Esophagus mucosa (tissue), 1 donor: Measurements from ENCODE around the gene BPGM. TPM values are rescaled to one million over a fixed set of nuclear protein-coding genes. Genes with fewer than 3 reads are reported as not detected.
"Not testable (repeated sequence)": the region's sequence is repeated elsewhere in the genome, so short reads cannot be mapped to it uniquely, and the experiment has no call there.

Source experiments
- ATAC-seq: fragments of 200-7000 bp; cut with Tn5 transposase; one replicate; pipeline ENCODE4 v1.9.1; 2020
- total RNA-seq: library from RNA; stranded (reverse); gene quantifications from one replicate; pipeline ENCODE4 v1.2.4, GENCODE V29; 2023
- donor health status: DM: yes; HTN: yes; CAD: no.

The BPGM gene
- total RNA-seq, 1 donor from 2014 or later, result 8.9 TPM

- ATAC-seq, result not testable (repeated sequence)
These were observed 18.4 kb downstream of the BPGM start for GRCh38 chr7:134665045-134665444.

- ATAC-seq, result no peak
These were observed 21.2 kb downstream of the BPGM start for GRCh38 chr7:134667899-134668298.

GRCh38 chr7:134669388-134669787, 22.7 kb downstream of the BPGM start:
- no peak for ATAC-seq

GRCh38 chr7:134669845-134670373, 23.3 kb downstream of the BPGM start:
- peak; percentile 83 for ATAC-seq

GRCh38 chr7:134671609-134672008, 25.0 kb downstream of the BPGM start:
- no peak for ATAC-seq

- ATAC-seq, result no peak
These were observed 27.8 kb downstream of the BPGM start for GRCh38 chr7:134674424-134674823.

- no peak for ATAC-seq
These were observed 30.1 kb downstream of the BPGM start for GRCh38 chr7:134676743-134677142.

GRCh38 chr7:134678115-134678514, 31.5 kb downstream of the BPGM start:
- no peak for ATAC-seq

- no peak for ATAC-seq
These were observed 32.4 kb downstream of the BPGM start for GRCh38 chr7:134679006-134679405.

GRCh38 chr7:134684165-134684564, 37.5 kb downstream of the BPGM start:
- ATAC-seq, result no peak

GRCh38 chr7:134685250-134685649, 38.6 kb downstream of the BPGM start:
- no peak for ATAC-seq

- ATAC-seq, result no peak
These were observed 40.1 kb downstream of the BPGM start for GRCh38 chr7:134686786-134687185.

- not testable (repeated sequence) for ATAC-seq
These were observed 42.9 kb downstream of the BPGM start for GRCh38 chr7:134689550-134689949.

- no peak for ATAC-seq
These were observed 43.4 kb downstream of the BPGM start for GRCh38 chr7:134690016-134690415.

GRCh38 chr7:134690614-134691504, 44.2 kb downstream of the BPGM start:
- ATAC-seq, result no peak

GRCh38 chr7:134691546-134692343, 45.1 kb downstream of the BPGM start:
- no peak for ATAC-seq

- no peak for ATAC-seq
These were observed 45.7 kb downstream of the BPGM start for GRCh38 chr7:134692344-134692705.

GRCh38 chr7:134693256-134693655, 46.6 kb downstream of the BPGM start:
- ATAC-seq, result peak; percentile 54

GRCh38 chr7:134694299-134694698, 47.6 kb downstream of the BPGM start:
- no peak for ATAC-seq

GRCh38 chr7:134694767-134695166, 48.1 kb downstream of the BPGM start:
- ATAC-seq, result no peak

GRCh38 chr7:134695321-134695860, 48.7 kb downstream of the BPGM start:
- ATAC-seq, result no peak

GRCh38 chr7:134696261-134696660, 49.6 kb downstream of the BPGM start:
- no peak for ATAC-seq

GRCh38 chr7:134697205-134697886, 50.7 kb downstream of the BPGM start:
- ATAC-seq, result no peak
